Body of pancreas (tissue), 4 donors: ENCODE measurements around the gene TPI1. TPM values are rescaled to one million over a fixed set of nuclear protein-coding genes. Genes with fewer than 3 reads are reported as not detected.

Experiments used
- ATAC-seq: fragments of 150-250 bp; one replicate; pipeline ENCODE4 v1.9.1; 2016
- DNase-seq, 4 donors: peaks; one replicate each; pipeline ENCODE4 v3.0.0-alpha.2; 2019
- H3K27ac ChIP-seq, 4 donors: fragments of 200-600 bp; sonication (generic); 1 replicate in 3 of 4; 2 replicates in 1 of 4; pipeline versions ENCODE4 v1.5.1 to v1.6.1; 2016 to 2019; ENCODE audit warnings: mild to moderate bottlenecking in 1 of 4, mixed read lengths in 1 of 4, moderate library complexity in 1 of 4
- H3K27me3 ChIP-seq, 2 donors: fragments of 200-600 bp; sonication (generic); one replicate each; pipeline ENCODE4 v1.6.0; 2016; ENCODE audit warnings: mild to moderate bottlenecking in 1 of 2
- H3K36me3 ChIP-seq, 2 donors: fragments of 200-600 bp; sonication (generic); replicated peaks in 1 of 2; 2 replicates each; pipeline ENCODE4 v1.5.1; 2016; ENCODE audit warnings: low read depth in 2 of 2; ENCODE audit not compliant: insufficient read depth in 1 of 2
- H3K4me1 ChIP-seq: fragments of 200-600 bp; sonication (generic); one replicate; pipeline ENCODE4 v1.6.0; 2016
- H3K4me3 ChIP-seq, 2 donors: fragments of 200-600 bp; sonication (generic); 1 replicate in 1 of 2; 2 replicates in 1 of 2; pipeline ENCODE4 v1.5.1; 2016 to 2019
- H3K9me3 ChIP-seq, 3 donors: fragments of 200-600 bp; sonication (generic); 1 replicate in 2 of 3; 2 replicates in 1 of 3; pipeline ENCODE4 v1.5.1; 2016
- CTCF ChIP-seq, 7 experiments: fragments of 450-650 bp in 4 of 7; fragments of 200-600 bp in 3 of 7; sonication (generic) in 3 of 7; IDR thresholded peaks; one replicate each; pipeline ENCODE4 v1.5.1; 2016 to 2019; ENCODE audit warnings: antibody characterized with exemption in 7 of 7
- POLR2A ChIP-seq, 3 donors: fragments of 450-650 bp; IDR thresholded peaks; one replicate each; pipeline ENCODE4 v1.6.1; 2016; ENCODE audit warnings: antibody characterized with exemption in 3 of 3, mild to moderate bottlenecking in 2 of 3
- WGBS, 2 donors: methylation state at CpG; one replicate each; pipeline ENCODE4 v1.1.5; 2017; 5-methylcytosine and 5-hydroxymethylcytosine counted together
- intact Hi-C: fragments of 100-400 bp; cut with DNase I; formaldehyde crosslinking; loops from one replicate; pipeline ENCODE4 v1.15.1; 2023
- total RNA-seq, 2 donors: library from RNA; depleted of rRNA; stranded (reverse); fragments of >200 nt; gene quantifications; one replicate each; pipeline ENCODE4 v1.1.0, GENCODE V29; 2016

The TPI1 gene
- total RNA-seq, 2 donors from 2014 or later = 134 to 152 TPM

GRCh38 chr12:6836851-6837250 is 30.5 kb upstream of the TPI1 start:
- H3K27me3 ChIP-seq = no peaks in the 10 kb centered on the region
- intact Hi-C loops = loop anchor here (5.0 kb wide), 1 partner anchor 90 kb away; no protein-coding TSS in a partner anchor
- TF ChIP-seq CTCF (IDR thresholded peaks at IDR 0.05) = no peak
- no peak for TF ChIP-seq POLR2A (IDR thresholded peaks at IDR 0.05)
- H3K27ac ChIP-seq = no peak overlapping the region
- no peak for DNase-seq
- H3K9me3 ChIP-seq = no peaks in the 10 kb centered on the region
- WGBS, 2 donors = 83 to 91% methylated on average over 2 to 16 of the region's 16 CpGs
- H3K4me1 ChIP-seq = no peaks in the 10 kb centered on the region
- H3K4me3 ChIP-seq = no peak overlapping the region
- no peak for ATAC-seq
- no peaks in the 10 kb centered on the region for H3K36me3 ChIP-seq

GRCh38 chr12:6837370-6838060 is 29.8 kb upstream of the TPI1 start:
- H3K4me3 ChIP-seq = no peak overlapping the region
- no peak for DNase-seq
- H3K36me3 ChIP-seq = no peaks in the 10 kb centered on the region
- no peak overlapping the region for H3K27ac ChIP-seq
- H3K9me3 ChIP-seq = no peaks in the 10 kb centered on the region
- TF ChIP-seq POLR2A (IDR thresholded peaks at IDR 0.05) (no peak), CTCF (IDR thresholded peaks at IDR 0.05) (no peak)
- H3K27me3 ChIP-seq = no peaks in the 10 kb centered on the region
- intact Hi-C loops = loop anchor here (5.0 kb wide), 1 partner anchor 90 kb away; no protein-coding TSS in a partner anchor
- no peaks in the 10 kb centered on the region for H3K4me1 ChIP-seq
- WGBS, 2 donors = 88 to 90% methylated on average over 22 to 25 of the region's 26 CpGs
- no peak for ATAC-seq

GRCh38 chr12:6838854-6839253 is 28.5 kb upstream of the TPI1 start:
- 88 to 90% methylated on average over 16 of the region's 16 CpGs for WGBS, 2 donors
- DNase-seq = no peak

GRCh38 chr12:6839482-6840201 is 27.7 kb upstream of the TPI1 start:
- WGBS, 2 donors = 73 to 77% methylated on average over 6 to 9 of the region's 10 CpGs
- no peak for DNase-seq
- Histone ChIP-seq H3K27me3 (no peaks in the 10 kb centered on the region), H3K4me1 (no peaks in the 10 kb centered on the region), H3K4me3 (no peak overlapping the region), H3K9me3 (no peaks in the 10 kb centered on the region), H3K27ac (no peak overlapping the region), H3K36me3 (no peaks in the 10 kb centered on the region)
- no peak for ATAC-seq
- TF ChIP-seq CTCF (IDR thresholded peaks at IDR 0.05) = no peak
- TF ChIP-seq POLR2A (IDR thresholded peaks at IDR 0.05) = no peak
- intact Hi-C loops = loop anchor here (5.0 kb wide), 1 partner anchor 92 kb away; no protein-coding TSS in a partner anchor

More at GRCh38 chr12:6838854-6839253, 28.5 kb upstream of the TPI1 start:
- H3K4me1 ChIP-seq = no peaks in the 10 kb centered on the region
- H3K27ac ChIP-seq = no peak overlapping the region
- intact Hi-C loops = loop anchor here (5.0 kb wide), 1 partner anchor 92 kb away; no protein-coding TSS in a partner anchor
- H3K4me3 ChIP-seq = no peak overlapping the region
- no peaks in the 10 kb centered on the region for H3K27me3 ChIP-seq
- ATAC-seq = no peak
- TF ChIP-seq POLR2A (IDR thresholded peaks at IDR 0.05) (no peak), CTCF (IDR thresholded peaks at IDR 0.05) (no peak)
- no peaks in the 10 kb centered on the region for H3K9me3 ChIP-seq
- H3K36me3 ChIP-seq = no peaks in the 10 kb centered on the region
